22Rv1 (cell line): ENCODE data around the gene R3HDM2.

Experiments
- CTCF ChIP-seq: fragments of 450-650 bp; IDR thresholded peaks from 2 replicates; pipeline ENCODE4 v1.5.1; 2017; ENCODE audit warnings: mild to moderate bottlenecking
- ZFX ChIP-seq: fragments of 450-650 bp; IDR thresholded peaks from 2 replicates; pipeline ENCODE4 v1.6.1; 2017; ENCODE audit warnings: antibody characterized with exemption, borderline replicate concordance

- TF ChIP-seq CTCF: no peak
- no peak for TF ChIP-seq ZFX
Measured at GRCh38 chr12:57420482-57420881, 10.4 kb downstream of the R3HDM2 start.
